Testis (tissue), 5 donors: ENCODE measurements around the gene MOSPD3. TPM values are rescaled to one million over a fixed set of nuclear protein-coding genes. Genes with fewer than 3 reads are reported as not detected.
"Not testable (repeated sequence)": the region's sequence is repeated elsewhere in the genome, so short reads cannot be mapped to it uniquely, and the experiment has no call there.

Experiments
- DNase-seq: peaks from one replicate; pipeline ENCODE4 v3.0.0-alpha.2; 2019
- H3K27ac ChIP-seq, 2 donors: fragments of 200-600 bp; sonication (generic); one replicate each; pipeline ENCODE4 v1.5.1; 2019
- H3K27me3 ChIP-seq: fragments of 200-600 bp; sonication (generic); one replicate; pipeline ENCODE4 v1.5.1; 2019
- H3K36me3 ChIP-seq: fragments of 200-600 bp; sonication (generic); one replicate; pipeline ENCODE4 v1.5.1; 2017; ENCODE audit warnings: low read depth; ENCODE audit errors: missing control alignments
- H3K4me1 ChIP-seq: fragments of 200-600 bp; sonication (generic); one replicate; pipeline ENCODE4 v1.5.1; 2019
- H3K4me3 ChIP-seq, 2 donors: fragments of 200-600 bp; sonication (generic); one replicate each; pipeline ENCODE4 v1.5.1; 2017 to 2019
- H3K9me3 ChIP-seq: fragments of 200-600 bp; sonication (generic); one replicate; pipeline ENCODE4 v1.5.1; 2017
- POLR2A ChIP-seq: fragments of 450-650 bp; IDR thresholded peaks from one replicate; pipeline ENCODE4 v1.6.1; 2017; ENCODE audit warnings: antibody characterized with exemption, mild to moderate bottlenecking, moderate library complexity
- WGBS, 2 donors: methylation state at CpG; one replicate each; pipeline ENCODE4 v1.1.5; 2018; 5-methylcytosine and 5-hydroxymethylcytosine counted together
- intact Hi-C: fragments of 100-400 bp; cut with DNase I; formaldehyde crosslinking; loops from one replicate; pipeline ENCODE4 v1.15.1; 2023; ENCODE audit warnings: low total_unique reads
- long read RNA-seq, 2 donors: transcript quantifications; one replicate each; lab custom pipeline, GENCODE V29; 2026
- polyA plus RNA-seq: library from polyadenylated mRNA; stranded (reverse); fragments of 350-450 nt; fragmentation: Illumina TruSeq; extraction: RNeasy Lipid Tissue Mini Kit (QIAGEN cat#74804); gene quantifications from one replicate; pipeline ENCODE4 v1.2.3, GENCODE V29; 2014; ENCODE audit warnings: low read depth, low replicate concordance; ENCODE audit not compliant: insufficient read depth
- total RNA-seq, 2 donors: library from RNA; depleted of rRNA; stranded (reverse); fragments of >200 nt; gene quantifications; one replicate each; pipeline ENCODE4 v1.2.3, GENCODE V29; 2016
- TF ChIP-seq, protein P1 (sequence below), 3 experiments: fragments of 450-650 bp in 2 of 3; fragments of 200-600 bp in 1 of 3; sonication (generic) in 1 of 3; IDR thresholded peaks; one replicate each; pipeline ENCODE4 v1.5.1; 2016 to 2019; ENCODE audit warnings: antibody characterized with exemption in 3 of 3, mild to moderate bottlenecking in 2 of 3, moderate library complexity in 1 of 3

Gene MOSPD3, protein sequence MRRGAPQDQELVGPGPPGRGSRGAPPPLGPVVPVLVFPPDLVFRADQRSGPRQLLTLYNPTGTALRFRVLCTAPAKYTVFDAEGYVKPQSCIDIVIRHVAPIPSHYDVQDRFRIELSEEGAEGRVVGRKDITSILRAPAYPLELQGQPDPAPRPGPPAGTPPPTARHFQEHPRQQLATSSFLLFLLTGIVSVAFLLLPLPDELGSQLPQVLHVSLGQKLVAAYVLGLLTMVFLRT
- total RNA-seq: 10 to 100 TPM; 40.6 to 78.9 TPM
- 62.8 TPM for polyA plus RNA-seq
- long read RNA-seq, donor 1, transcript MOSPD3-203 (5 exons, 1,191 nt): major isoform, 11 of 22 reads
- long read RNA-seq, donor 1, transcript MOSPD3-208 (3 exons, 571 nt): minor isoform, 7 of 22 reads
- long read RNA-seq, donor 1, partial matches to known transcripts: 0 of 22 reads
- long read RNA-seq, donor 1, other reads (novel, unspliced or antisense): 0 of 22 reads
- long read RNA-seq, donor 2, transcript MOSPD3-203 (5 exons, 1,191 nt): major isoform, 8 of 17 reads
- long read RNA-seq, donor 2, transcript MOSPD3-208 (3 exons, 571 nt): minor isoform, 7 of 17 reads
- long read RNA-seq, donor 2, partial matches to known transcripts: 0 of 17 reads
- long read RNA-seq, donor 2, other reads (novel, unspliced or antisense): 0 of 17 reads

DNA sequence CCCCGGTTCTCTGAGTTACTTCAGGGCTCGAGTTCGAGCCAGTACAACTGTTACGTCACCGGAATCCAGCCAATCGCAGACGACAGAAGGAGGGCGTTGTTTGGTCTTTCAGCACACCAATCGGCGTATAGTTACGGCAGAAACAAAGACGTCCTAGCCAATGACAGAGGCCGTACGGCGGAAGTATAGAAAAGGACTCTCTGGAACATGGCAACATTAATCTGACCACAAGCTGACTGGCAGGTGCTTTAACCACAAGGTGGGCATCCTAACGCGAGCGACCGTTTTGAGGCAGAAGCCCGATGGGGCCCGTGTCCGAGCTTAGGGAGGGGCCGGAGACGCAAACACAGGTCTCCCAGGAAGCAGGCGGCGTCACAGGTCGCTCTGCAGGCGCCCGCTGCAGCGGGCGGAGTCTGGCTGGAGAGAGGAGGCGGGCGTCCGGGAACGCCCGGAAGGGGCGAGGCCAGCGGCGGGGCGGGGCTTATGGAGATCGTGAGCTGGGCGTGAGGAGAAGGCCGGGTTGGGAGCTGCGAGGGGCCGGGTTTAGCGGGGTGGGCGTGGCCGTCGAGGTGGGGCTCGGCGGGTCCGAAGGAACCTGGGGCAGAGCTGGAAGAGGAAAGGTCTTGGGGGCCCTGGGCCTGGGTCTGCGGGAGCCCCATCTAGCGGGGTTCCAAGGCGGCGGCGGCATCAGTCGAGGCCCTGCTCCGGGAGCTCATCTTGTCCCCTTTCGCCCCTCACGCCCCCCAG lies at the start of gene MOSPD3:
Gene MOSPD3 (plus strand): TSS at position 558 of the 747 bp plus-strand sequence. CDS start 252 bp downstream, outside the sequence.
- Histone ChIP-seq H3K36me3 (no peaks in the 10 kb centered on the region), H3K27ac (peak within 1 kb of the TSS; percentile 90 to 91), H3K4me1 (peaks cover 13% of the 10 kb centered on the region), H3K9me3 (no peaks in the 10 kb centered on the region), H3K27me3 (no peaks in the 10 kb centered on the region), H3K4me3 (peak within 1 kb of the TSS; percentile 61 to 79)
- 0% methylated on average over 22 to 61 of the region's 61 CpGs for WGBS, 2 donors
- TF ChIP-seq, protein P1, sequence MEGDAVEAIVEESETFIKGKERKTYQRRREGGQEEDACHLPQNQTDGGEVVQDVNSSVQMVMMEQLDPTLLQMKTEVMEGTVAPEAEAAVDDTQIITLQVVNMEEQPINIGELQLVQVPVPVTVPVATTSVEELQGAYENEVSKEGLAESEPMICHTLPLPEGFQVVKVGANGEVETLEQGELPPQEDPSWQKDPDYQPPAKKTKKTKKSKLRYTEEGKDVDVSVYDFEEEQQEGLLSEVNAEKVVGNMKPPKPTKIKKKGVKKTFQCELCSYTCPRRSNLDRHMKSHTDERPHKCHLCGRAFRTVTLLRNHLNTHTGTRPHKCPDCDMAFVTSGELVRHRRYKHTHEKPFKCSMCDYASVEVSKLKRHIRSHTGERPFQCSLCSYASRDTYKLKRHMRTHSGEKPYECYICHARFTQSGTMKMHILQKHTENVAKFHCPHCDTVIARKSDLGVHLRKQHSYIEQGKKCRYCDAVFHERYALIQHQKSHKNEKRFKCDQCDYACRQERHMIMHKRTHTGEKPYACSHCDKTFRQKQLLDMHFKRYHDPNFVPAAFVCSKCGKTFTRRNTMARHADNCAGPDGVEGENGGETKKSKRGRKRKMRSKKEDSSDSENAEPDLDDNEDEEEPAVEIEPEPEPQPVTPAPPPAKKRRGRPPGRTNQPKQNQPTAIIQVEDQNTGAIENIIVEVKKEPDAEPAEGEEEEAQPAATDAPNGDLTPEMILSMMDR (IDR thresholded peaks at IDR 0.05): no peak
- TF ChIP-seq POLR2A: peak; percentile 58
- DNase-seq: peak; percentile 100
- intact Hi-C loops: no loop called here

DNA sequence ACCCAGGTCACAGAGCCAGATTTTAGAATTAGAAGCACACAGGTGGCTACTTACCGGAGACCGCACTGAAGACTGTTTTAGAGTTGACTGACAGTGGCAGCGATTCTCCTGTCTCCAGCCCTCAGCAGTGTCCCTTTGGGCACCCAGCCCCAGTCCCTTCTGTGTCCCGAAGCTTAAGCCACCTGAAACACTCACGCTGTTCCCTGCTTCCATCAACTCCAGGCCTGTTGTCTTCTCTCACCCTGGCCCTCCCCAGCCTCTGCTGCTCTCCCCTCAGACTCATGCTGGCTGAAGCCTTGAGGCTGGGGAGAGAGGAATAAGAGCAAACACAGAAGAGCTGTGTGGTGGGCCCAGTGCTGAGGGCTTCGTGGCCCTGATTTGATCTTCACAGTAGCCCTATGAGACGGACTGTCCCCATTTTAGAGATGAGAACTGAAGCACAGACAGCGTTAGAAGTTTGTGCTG lies 49.2 kb upstream of the MOSPD3 start:
- intact Hi-C loops: no loop called here

DNA sequence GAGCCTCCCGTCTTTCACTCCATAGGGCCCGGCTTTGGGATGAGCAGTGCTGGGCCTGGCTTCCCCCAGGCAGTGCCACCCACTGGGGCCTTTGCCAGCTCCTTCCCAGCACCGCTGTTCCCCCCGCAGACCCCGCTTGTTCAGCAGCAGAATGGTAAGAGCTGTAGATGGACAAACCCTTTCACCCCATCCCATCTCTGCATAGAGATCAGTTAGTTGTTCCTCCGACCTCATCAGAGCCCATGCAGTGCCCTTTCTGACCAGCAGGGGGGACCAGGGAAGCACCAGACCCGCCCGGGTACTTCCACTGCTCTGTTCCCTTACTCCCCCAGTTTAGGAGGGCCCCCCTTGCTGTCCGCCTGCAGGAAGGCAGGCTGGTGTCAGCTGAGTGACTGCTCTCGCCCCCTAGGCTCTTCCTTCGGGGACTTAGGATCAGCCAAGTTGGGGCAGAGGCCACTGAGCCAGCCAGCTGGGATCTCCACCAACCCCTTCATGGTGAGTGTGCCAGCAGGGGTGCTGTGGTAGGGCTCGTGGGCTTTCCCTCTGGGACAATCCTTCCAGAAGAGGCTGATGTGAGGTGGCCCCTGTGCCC lies 48.4 kb upstream of the MOSPD3 start:
- intact Hi-C loops: no loop called here
- TF ChIP-seq, protein P1 (IDR thresholded peaks at IDR 0.05): peak; percentile 91 to 97 (median 93)
- TF ChIP-seq POLR2A: no peak
- H3K27me3 ChIP-seq: no peaks in the 10 kb centered on the region
- H3K36me3 ChIP-seq: no peaks in the 10 kb centered on the region
- peaks cover 27% of the 10 kb centered on the region for H3K4me1 ChIP-seq
- H3K27ac ChIP-seq: no peak overlapping the region
- 40 to 51% methylated on average over 9 to 12 of the region's 12 CpGs for WGBS, 2 donors
- H3K9me3 ChIP-seq: no peaks in the 10 kb centered on the region
- no peak overlapping the region for H3K4me3 ChIP-seq
- DNase-seq: peak; percentile 90

More for the DNA sequence above, 49.2 kb upstream of the MOSPD3 start:
- no peak overlapping the region for H3K4me3 ChIP-seq
- no peaks in the 10 kb centered on the region for H3K36me3 ChIP-seq
- DNase-seq: no peak
- WGBS, 2 donors: 94 to 95% methylated on average over 8 of the region's 8 CpGs
- H3K27me3 ChIP-seq: no peaks in the 10 kb centered on the region
- no peaks in the 10 kb centered on the region for H3K9me3 ChIP-seq
- no peak for TF ChIP-seq POLR2A
- TF ChIP-seq, protein P1 (IDR thresholded peaks at IDR 0.05): no peak
- H3K27ac ChIP-seq: no peak overlapping the region
- H3K4me1 ChIP-seq: peaks cover 19% of the 10 kb centered on the region

DNA sequence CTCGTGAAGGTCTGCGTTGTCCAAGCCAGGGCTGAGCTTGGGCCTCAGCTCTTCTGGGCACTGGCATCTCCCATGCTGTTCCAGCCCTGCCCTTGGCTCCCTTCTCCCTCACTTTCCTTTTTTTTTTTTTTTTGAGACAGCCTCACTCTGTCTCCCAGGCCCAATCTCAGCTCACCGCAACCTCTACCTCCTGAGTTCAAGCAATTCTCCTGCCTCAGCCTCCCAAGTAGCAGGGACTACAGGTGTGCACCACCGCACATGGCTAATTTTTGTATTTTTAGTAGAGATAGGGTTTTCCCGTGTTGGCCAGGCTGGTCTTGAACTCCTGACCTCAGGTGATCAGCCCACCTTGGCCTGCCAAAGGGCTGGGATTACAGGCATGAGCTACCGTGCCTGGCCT lies 47.9 kb upstream of the MOSPD3 start:
- 82 to 92% methylated on average over 6 of the region's 6 CpGs for WGBS, 2 donors
- not testable (repeated sequence) for H3K27ac ChIP-seq

More for the DNA sequence above, 47.9 kb upstream of the MOSPD3 start:
- H3K9me3 ChIP-seq, H3K4me3 ChIP-seq, H3K36me3 ChIP-seq, intact Hi-C loops, H3K27me3 ChIP-seq, DNase-seq: not testable (repeated sequence)
- peaks cover 32% of the 10 kb centered on the region for H3K4me1 ChIP-seq
